Femur (tissue), 1 donor: ENCODE measurements around the gene RPL29.
"Not testable (repeated sequence)": the region's sequence is repeated elsewhere in the genome, so short reads cannot be mapped to it uniquely, and the experiment has no call there.

ENCODE experiments used
- DNase-seq: peaks from one replicate; pipeline ENCODE4 v3.0.0-alpha.2; 2017

RPL29 gene

GRCh38 chr3:51995346-51996163 is at the start of gene RPL29:
Gene RPL29 (minus strand): TSS chr3:51995895. CDS start chr3:51995461, 434 bp downstream.
- peak; percentile 97 for DNase-seq

GRCh38 chr3:52044869-52045619 is 49.3 kb upstream of the RPL29 start:
- DNase-seq: no peak

- DNase-seq: no peak
These were observed 48.1 kb upstream of the RPL29 start for GRCh38 chr3:52043750-52044149.

- DNase-seq: not testable (repeated sequence)
These were observed 47.3 kb upstream of the RPL29 start for GRCh38 chr3:52043039-52043438.

GRCh38 chr3:52041118-52041731 is 45.5 kb upstream of the RPL29 start:
- DNase-seq: no peak

GRCh38 chr3:52040600-52040999 is 44.9 kb upstream of the RPL29 start:
- no peak for DNase-seq

GRCh38 chr3:52039846-52040245 is 44.2 kb upstream of the RPL29 start:
- DNase-seq: peak; percentile 80

GRCh38 chr3:52039426-52039825 is 43.7 kb upstream of the RPL29 start:
- DNase-seq: no peak

- no peak for DNase-seq
These were observed 42.5 kb upstream of the RPL29 start for GRCh38 chr3:52038227-52038626.

- no peak for DNase-seq
These were observed 41.6 kb upstream of the RPL29 start for GRCh38 chr3:52037291-52037690.

GRCh38 chr3:52036829-52037228 is 41.1 kb upstream of the RPL29 start:
- DNase-seq: no peak

GRCh38 chr3:52036222-52036694 is 40.6 kb upstream of the RPL29 start:
- no peak for DNase-seq

GRCh38 chr3:52034651-52035050 is 39.0 kb upstream of the RPL29 start:
- no peak for DNase-seq

- no peak for DNase-seq
These were observed 38.5 kb upstream of the RPL29 start for GRCh38 chr3:52034212-52034611.

GRCh38 chr3:52033748-52034147 is 38.1 kb upstream of the RPL29 start:
- not testable (repeated sequence) for DNase-seq

GRCh38 chr3:52032702-52033408 is 37.2 kb upstream of the RPL29 start:
- DNase-seq: no peak

GRCh38 chr3:52031896-52032295 is 36.2 kb upstream of the RPL29 start:
- no peak for DNase-seq

- no peak for DNase-seq
These were observed 35.1 kb upstream of the RPL29 start for GRCh38 chr3:52030714-52031310.

GRCh38 chr3:52029535-52029934 is 33.8 kb upstream of the RPL29 start:
- no peak for DNase-seq

- no peak for DNase-seq
These were observed 33.4 kb upstream of the RPL29 start for GRCh38 chr3:52029053-52029452.

- no peak for DNase-seq
These were observed 32.9 kb upstream of the RPL29 start for GRCh38 chr3:52028572-52028971.

GRCh38 chr3:52026041-52026440 is 30.3 kb upstream of the RPL29 start:
- DNase-seq: peak; percentile 71
